Stomach smooth muscle (tissue), 2 donors: Measurements from ENCODE around the gene CDIP1.

Experiments used
- H3K27ac ChIP-seq: one replicate; pipeline ENCODE4 v1.7.0; 2013; ENCODE audit warnings: mild to moderate bottlenecking, low read length, inconsistent platforms
- H3K27me3 ChIP-seq, 2 donors: one replicate each; pipeline ENCODE4 v1.7.0; 2013; ENCODE audit warnings: low read length in 2 of 2; ENCODE audit not compliant: insufficient read depth in 2 of 2, control insufficient read depth in 1 of 2
- H3K36me3 ChIP-seq, 2 donors: one replicate each; pipeline ENCODE4 v1.7.0; 2013; ENCODE audit warnings: low read length in 2 of 2; ENCODE audit not compliant: control insufficient read depth in 2 of 2, insufficient read depth in 2 of 2
- H3K4me1 ChIP-seq: one replicate; pipeline ENCODE4 v1.7.0; 2013; ENCODE audit warnings: low read length; ENCODE audit not compliant: control insufficient read depth, insufficient read depth
- H3K4me3 ChIP-seq, 2 donors: one replicate each; pipeline ENCODE4 v1.7.0; 2013; ENCODE audit warnings: low read length in 2 of 2
- H3K9ac ChIP-seq, 2 donors: one replicate each; pipeline ENCODE4 v1.7.0; 2013; ENCODE audit warnings: low read length in 2 of 2, mild to moderate bottlenecking in 1 of 2
- H3K9me3 ChIP-seq, 2 donors: one replicate each; pipeline ENCODE4 v1.7.0; 2013; ENCODE audit warnings: low read length in 2 of 2; ENCODE audit not compliant: control insufficient read depth in 2 of 2
- donor health status: healthy.
- donor health status: Pancreatic carcinoma.

CDIP1 gene

GRCh38 chr16:4539716-4540284 is 1.2 kb upstream of the CDIP1 start:
- H3K27ac ChIP-seq = no peak overlapping the region

GRCh38 chr16:4537376-4538343 is 913 bp downstream of the CDIP1 start:
- H3K27ac ChIP-seq = peak overlapping the region; percentile 70
- H3K9ac ChIP-seq = peak overlapping the region; percentile 66 to 69

More at GRCh38 chr16:4539716-4540284, 1.2 kb upstream of the CDIP1 start:
- peaks cover 16% of the 10 kb centered on the region for H3K4me1 ChIP-seq
- no peaks in the 10 kb centered on the region for H3K36me3 ChIP-seq
- H3K9me3 ChIP-seq = no peaks in the 10 kb centered on the region
- no peak overlapping the region for H3K4me3 ChIP-seq
- no peaks in the 10 kb centered on the region for H3K27me3 ChIP-seq
- H3K9ac ChIP-seq = no peak overlapping the region

GRCh38 chr16:4536391-4537106 is 2.0 kb downstream of the CDIP1 start:
- Histone ChIP-seq H3K36me3 (peaks cover 0 to 3% of the 10 kb centered on the region in 2 donors), H3K27me3 (no peaks in the 10 kb centered on the region), H3K27ac (no peak overlapping the region), H3K9ac (no peak overlapping the region), H3K4me1 (peaks cover 16% of the 10 kb centered on the region), H3K4me3 (no peak overlapping the region), H3K9me3 (no peaks in the 10 kb centered on the region)

More at GRCh38 chr16:4537376-4538343, 913 bp downstream of the CDIP1 start:
- H3K9me3 ChIP-seq = no peaks in the 10 kb centered on the region
- H3K36me3 ChIP-seq = no peaks in the 10 kb centered on the region
- H3K27me3 ChIP-seq = no peaks in the 10 kb centered on the region
- H3K4me1 ChIP-seq = peaks cover 16% of the 10 kb centered on the region
- peak overlapping the region; percentile 70 to 82 for H3K4me3 ChIP-seq

DNA sequence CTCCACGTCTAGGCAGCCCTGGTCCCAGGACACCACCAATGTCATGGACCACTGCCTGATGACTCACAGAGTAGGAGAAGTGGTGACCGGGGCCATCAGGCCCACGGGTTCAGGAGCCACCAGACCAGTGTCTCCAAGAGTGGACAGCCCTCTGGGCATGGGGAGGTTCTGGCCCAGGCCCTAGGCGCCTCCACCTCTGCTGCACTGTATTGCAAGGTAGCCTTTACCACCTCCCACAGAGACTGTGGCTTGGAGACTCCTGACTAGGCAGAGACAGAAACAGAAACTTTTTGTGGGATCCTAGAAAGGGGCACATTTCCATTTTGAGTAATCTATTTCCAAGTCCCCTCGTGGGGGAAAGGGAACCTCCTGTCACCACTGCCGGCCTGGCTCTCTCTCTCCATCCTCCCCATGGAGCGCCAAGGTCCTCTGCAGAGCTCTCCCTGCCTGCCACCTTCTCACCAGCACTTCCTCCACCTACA is 2.9 kb downstream of the CDIP1 start:
- Histone ChIP-seq H3K4me1 (peaks cover 16% of the 10 kb centered on the region), H3K9me3 (no peaks in the 10 kb centered on the region), H3K27me3 (no peaks in the 10 kb centered on the region), H3K4me3 (no peak overlapping the region), H3K9ac (no peak overlapping the region), H3K36me3 (peaks cover 0 to 3% of the 10 kb centered on the region in 2 donors), H3K27ac (no peak overlapping the region)

DNA sequence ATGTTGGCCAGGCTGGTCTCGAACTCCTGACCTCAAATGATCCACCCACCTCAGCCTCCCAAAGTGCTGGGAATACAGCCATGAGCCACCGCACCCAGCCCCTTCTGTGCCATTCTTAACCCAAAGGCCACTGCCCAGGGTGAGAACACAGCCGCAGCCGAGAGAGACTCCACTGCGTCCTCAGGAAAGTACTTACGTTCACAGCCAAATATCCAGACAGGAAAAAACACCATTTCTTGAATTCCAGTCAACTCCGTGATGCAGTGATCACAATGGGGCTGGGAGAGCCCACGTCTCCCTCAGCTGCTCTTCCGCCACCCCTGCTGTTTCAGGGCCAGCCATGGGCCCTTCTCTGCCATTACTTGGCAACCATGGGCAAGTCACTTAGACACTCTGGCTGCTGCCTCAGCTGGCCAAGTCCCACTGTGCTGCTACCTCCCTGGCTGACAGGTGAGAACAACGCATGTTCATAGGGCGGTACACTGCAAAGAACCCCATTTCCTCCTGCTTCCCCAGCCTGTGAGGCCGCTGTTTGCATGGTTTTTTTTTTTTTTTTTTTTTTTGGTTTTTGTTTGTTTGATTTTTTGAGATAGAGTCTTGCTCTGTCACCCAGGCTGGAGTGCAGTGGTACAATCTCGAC is 4.3 kb downstream of the CDIP1 start:
- Histone ChIP-seq H3K4me1 (peaks cover 22% of the 10 kb centered on the region), H3K9me3 (no peaks in the 10 kb centered on the region), H3K36me3 (peaks cover 0 to 3% of the 10 kb centered on the region in 2 donors), H3K27me3 (no peaks in the 10 kb centered on the region), H3K27ac (no peak overlapping the region), H3K4me3 (no peak overlapping the region), H3K9ac (no peak overlapping the region)

DNA sequence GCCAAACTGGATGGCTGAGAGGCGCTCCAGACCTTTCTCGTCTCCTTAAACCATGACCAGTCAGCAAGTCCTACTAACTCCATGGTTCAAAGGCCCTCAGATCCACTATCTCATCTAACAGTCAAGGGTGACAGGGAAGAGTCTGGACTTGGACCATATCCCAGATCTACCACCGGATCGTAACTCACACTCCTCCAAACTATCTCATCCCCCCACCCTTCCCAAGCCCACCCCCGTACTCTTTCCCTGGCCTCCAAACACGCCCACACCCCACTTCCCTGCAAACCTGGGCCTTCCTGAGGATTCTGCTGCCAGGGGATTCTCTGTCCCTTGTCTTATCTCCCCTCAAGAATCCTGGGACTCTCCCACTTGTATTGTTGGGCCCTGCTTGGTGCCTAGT is 5.1 kb downstream of the CDIP1 start:
- Histone ChIP-seq H3K36me3 (peaks cover 0 to 3% of the 10 kb centered on the region in 2 donors), H3K9ac (no peak overlapping the region), H3K4me3 (no peak overlapping the region), H3K9me3 (no peaks in the 10 kb centered on the region), H3K4me1 (peaks cover 21% of the 10 kb centered on the region), H3K27ac (no peak overlapping the region), H3K27me3 (no peaks in the 10 kb centered on the region)

DNA sequence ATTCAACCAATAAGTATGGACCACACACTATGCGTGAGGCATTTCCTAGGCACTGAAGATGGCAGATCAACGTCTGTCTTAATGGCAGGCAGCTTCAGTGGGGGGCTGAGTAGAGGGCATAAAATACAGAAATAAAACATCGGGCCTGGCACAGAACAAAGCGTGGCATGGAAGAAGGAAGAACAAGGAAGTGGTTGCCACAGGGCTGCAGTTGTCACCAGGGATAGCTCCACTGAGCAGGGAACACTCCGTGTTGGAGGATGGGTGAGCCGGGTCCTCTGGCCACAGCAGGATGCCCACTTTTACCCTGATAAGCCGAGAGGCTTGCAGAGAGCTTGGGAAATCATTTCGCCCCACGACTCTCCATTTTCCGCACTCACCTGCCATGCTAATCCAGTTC is 6.3 kb downstream of the CDIP1 start:
- Histone ChIP-seq H3K9ac (no peak overlapping the region), H3K27me3 (no peaks in the 10 kb centered on the region), H3K4me3 (no peak overlapping the region), H3K36me3 (peaks cover 0 to 3% of the 10 kb centered on the region in 2 donors), H3K4me1 (peaks cover 14% of the 10 kb centered on the region), H3K27ac (no peak overlapping the region), H3K9me3 (no peaks in the 10 kb centered on the region)

DNA sequence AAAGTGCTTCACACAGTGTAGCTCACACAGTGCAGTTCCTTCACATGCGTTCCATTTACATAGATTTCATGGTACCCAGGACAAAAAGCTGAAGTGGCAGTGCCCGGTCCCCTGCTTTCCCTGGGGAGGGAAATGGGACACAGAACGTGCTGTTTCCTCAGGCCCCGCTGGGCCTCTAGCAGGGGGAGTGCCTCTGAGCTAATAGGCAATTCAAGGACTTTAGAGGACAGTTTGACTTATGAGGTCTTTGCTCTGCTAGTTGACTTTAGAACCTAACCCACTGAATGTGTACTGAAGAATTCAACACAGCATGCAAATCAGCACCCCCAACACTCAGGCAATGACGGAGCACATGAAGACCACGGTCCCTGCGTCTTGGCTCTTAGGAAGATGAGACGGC is 6.8 kb downstream of the CDIP1 start:
- Histone ChIP-seq H3K4me1 (peaks cover 12% of the 10 kb centered on the region), H3K27me3 (no peaks in the 10 kb centered on the region), H3K4me3 (no peak overlapping the region), H3K27ac (no peak overlapping the region), H3K9ac (no peak overlapping the region), H3K36me3 (peaks cover 0 to 3% of the 10 kb centered on the region in 2 donors), H3K9me3 (no peaks in the 10 kb centered on the region)

DNA sequence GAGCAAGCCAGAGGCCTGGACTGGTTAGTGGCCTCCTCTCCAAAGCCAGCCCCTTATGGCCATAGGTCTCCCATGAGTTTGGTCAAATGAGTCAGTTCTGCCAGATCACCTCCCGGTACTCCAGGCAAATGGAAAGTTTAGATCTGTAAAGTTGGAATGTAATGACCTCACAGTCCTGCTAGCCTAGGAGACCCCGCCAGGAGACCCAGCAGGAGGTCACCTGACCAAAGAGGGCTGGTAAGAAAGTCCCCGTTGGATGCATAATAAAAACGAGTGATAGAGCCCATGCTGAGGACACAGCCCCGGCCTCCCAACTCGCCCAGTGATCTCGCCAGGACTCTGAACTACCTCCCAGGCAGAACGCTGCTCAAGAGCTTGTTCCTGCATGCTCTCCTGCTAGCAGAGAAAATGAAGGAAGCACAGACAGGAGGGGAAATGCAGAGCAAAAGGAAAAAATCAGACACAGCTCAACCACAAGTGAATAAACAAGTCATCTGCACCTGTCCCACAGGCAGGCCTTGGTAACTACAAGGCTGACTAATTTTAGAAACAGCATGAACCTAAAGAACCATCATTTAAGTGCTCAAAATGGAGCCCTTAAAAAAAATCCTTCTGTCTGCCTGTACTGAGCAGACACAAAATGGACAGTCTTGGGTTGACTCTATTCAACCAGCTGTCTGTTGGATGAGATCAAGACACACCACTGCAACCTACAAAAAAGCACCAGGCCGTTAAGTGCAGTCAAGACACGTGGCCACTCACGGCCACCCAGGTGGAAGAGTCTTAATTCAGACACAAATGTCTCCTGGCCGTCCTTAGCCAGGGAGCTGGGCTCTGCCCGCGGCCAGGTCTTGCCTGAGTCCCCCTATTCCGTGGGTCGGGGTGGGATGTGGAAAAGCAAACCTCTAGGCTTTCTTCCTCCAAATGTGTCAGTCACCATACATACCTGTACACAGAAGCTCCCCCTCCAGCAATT is 9.2 kb downstream of the CDIP1 start:
- Histone ChIP-seq H3K27me3 (no peaks in the 10 kb centered on the region), H3K4me3 (peak overlapping the region in 1 of 2 donors; percentile 35), H3K36me3 (peaks cover 0 to 3% of the 10 kb centered on the region in 2 donors), H3K9me3 (no peaks in the 10 kb centered on the region), H3K27ac (peak overlapping the region; percentile 62), H3K4me1 (peaks cover 14% of the 10 kb centered on the region), H3K9ac (peak overlapping the region in 1 of 2 donors; percentile 29)
